ENCODE results near the gene KLC1. TPM values are rescaled to one million over a fixed set of nuclear protein-coding genes. Genes with fewer than 3 reads are reported as not detected.
"Not testable (repeated sequence)": the region's sequence is repeated elsewhere in the genome, so short reads cannot be mapped to it uniquely, and the experiment has no call there.

Gene KLC1
- total and polyA plus RNA-seq, 8 donors = 56.5 to 522 (median 123) TPM

DNA sequence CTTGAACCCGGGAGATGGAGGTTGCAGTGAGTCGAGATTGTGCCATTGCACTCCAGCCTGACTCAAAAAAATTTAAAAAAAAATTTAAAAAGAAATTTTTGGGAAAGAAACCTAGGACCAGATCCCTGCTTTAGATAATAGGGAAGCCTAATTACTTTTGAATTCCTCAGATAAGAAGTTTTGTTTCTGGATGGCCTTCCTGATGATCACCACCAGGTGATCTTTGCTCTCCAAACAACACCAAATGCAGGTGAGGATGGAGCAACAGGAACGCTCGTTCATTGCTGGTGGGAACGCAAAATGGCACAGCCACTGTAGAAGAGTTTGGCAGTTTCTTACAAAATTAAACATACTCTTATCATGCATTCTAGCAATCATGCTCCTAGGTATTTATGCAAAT, 28.5 kb upstream of the KLC1 start:
- Histone ChIP-seq H3K27me3 (no peaks in the 10 kb centered on the region), H3K9me3 (no peaks in the 10 kb centered on the region), H3K4me3 (no peak overlapping the region), H3K27ac (no peak overlapping the region), H3K36me3 (no peaks in the 10 kb centered on the region), H3K4me1 (peaks cover 0 to 5% (median 3%) of the 10 kb centered on the region in 4 donors)
- no peak for DNase-seq
- WGBS, 5 donors = 89 to 98% (median 95%) methylated on average over 5 of the region's 5 CpGs
- intact Hi-C loops (cut with DNase I; ENCODE audit: low total_unique reads) = no loop called here
- TF ChIP-seq, protein P1, sequence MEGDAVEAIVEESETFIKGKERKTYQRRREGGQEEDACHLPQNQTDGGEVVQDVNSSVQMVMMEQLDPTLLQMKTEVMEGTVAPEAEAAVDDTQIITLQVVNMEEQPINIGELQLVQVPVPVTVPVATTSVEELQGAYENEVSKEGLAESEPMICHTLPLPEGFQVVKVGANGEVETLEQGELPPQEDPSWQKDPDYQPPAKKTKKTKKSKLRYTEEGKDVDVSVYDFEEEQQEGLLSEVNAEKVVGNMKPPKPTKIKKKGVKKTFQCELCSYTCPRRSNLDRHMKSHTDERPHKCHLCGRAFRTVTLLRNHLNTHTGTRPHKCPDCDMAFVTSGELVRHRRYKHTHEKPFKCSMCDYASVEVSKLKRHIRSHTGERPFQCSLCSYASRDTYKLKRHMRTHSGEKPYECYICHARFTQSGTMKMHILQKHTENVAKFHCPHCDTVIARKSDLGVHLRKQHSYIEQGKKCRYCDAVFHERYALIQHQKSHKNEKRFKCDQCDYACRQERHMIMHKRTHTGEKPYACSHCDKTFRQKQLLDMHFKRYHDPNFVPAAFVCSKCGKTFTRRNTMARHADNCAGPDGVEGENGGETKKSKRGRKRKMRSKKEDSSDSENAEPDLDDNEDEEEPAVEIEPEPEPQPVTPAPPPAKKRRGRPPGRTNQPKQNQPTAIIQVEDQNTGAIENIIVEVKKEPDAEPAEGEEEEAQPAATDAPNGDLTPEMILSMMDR (IDR thresholded peaks at IDR 0.05) = no peak
- TF ChIP-seq EP300 (IDR thresholded peaks at IDR 0.05) = no peak

DNA sequence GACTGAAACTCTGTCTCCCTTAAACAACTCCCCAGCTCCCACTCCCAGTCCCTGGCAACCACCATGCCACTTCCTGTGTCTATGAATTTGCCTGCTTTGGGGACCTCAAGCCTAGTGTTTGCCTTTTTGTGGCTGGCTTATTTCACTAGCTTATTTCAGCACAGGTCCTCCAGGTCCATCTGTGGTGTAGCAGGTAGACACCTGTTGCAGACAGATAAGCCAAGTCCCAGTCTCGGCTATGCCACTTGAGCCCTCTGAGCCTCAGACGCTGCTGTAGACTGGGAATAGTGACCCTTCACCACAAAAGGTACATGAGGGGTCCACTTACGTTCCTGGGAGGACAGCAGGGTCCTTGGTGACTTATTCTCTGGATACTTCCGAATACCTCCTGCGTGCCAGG, 24.4 kb upstream of the KLC1 start:
- intact Hi-C loops (cut with DNase I; ENCODE audit: low total_unique reads) = no loop called here
- TF ChIP-seq, protein P1 (IDR thresholded peaks at IDR 0.05) = no peak
- TF ChIP-seq EP300 (IDR thresholded peaks at IDR 0.05) (no peak), POLR2AphosphoS5 (IDR thresholded peaks at IDR 0.05) (no peak), POLR2A (IDR thresholded peaks at IDR 0.05) (no peak)
- H3K27me3 ChIP-seq = peaks cover 0 to 18% (median 6%) of the 10 kb centered on the region in 3 donors

DNA sequence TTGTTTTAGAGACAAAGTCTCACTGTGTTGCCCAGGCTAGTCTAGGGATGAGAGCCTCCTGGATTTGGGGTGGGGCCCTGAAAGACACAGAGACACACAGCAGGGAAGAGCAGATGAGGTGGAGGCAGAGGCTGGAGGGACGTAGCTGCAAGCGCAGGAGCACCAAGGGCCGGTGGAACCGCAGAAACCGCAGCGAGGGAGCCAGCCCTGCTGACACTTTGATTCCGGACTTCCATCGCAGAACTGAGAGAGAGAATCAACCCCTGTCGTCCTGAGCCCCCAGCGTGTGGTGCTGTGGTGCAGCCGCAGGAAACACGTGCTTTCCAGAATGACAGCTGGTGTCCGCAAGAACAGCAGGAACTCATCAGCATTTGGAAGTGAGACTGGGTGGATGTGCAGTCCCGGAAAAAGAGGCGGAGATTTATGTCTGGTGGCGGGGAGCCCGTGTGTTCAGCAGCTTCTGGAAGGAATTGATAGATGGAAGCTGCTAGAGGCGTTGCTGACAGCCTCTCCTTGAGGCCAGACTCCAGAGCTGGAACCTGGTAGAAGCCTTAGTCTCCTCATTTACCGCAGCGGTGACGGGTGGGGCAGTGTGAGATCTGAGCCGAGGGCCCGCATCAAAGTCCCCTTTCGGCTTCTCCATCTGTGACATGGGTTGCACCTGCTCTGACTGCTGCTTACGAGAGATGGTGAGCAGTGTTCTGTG, 21.9 kb upstream of the KLC1 start:
- intact Hi-C loops (cut with DNase I; ENCODE audit: low total_unique reads) = no loop called here
- no peak overlapping the region for H3K27ac ChIP-seq
- H3K4me3 ChIP-seq = peak overlapping the region in 3 of 4 donors; percentile 27 to 33 (median 28)
- peaks cover 0 to 18% (median 6%) of the 10 kb centered on the region in 3 donors for H3K27me3 ChIP-seq
- no peaks in the 10 kb centered on the region for H3K36me3 ChIP-seq
- WGBS, 5 donors = 2 to 5% (median 4%) methylated on average over 25 of the region's 25 CpGs
- peak; percentile 52 to 94 for DNase-seq
- TF ChIP-seq POLR2AphosphoS5 (IDR thresholded peaks at IDR 0.05) (peak; percentile 67 to 93 (median 83)), POLR2A (IDR thresholded peaks at IDR 0.05) (no peak), EP300 (IDR thresholded peaks at IDR 0.05) (no peak)
- TF ChIP-seq, protein P1 (IDR thresholded peaks at IDR 0.05) = no peak
- peaks cover 16 to 23% (median 19%) of the 10 kb centered on the region in 4 donors for H3K4me1 ChIP-seq
- H3K9me3 ChIP-seq = peaks cover 0 to 17% (median 11%) of the 10 kb centered on the region in 4 donors

More for the DNA sequence above, 24.4 kb upstream of the KLC1 start:
- no peaks in the 10 kb centered on the region for H3K36me3 ChIP-seq
- peaks cover 16 to 23% (median 19%) of the 10 kb centered on the region in 4 donors for H3K4me1 ChIP-seq
- no peak for DNase-seq
- no peak overlapping the region for H3K4me3 ChIP-seq
- no peaks in the 10 kb centered on the region for H3K9me3 ChIP-seq
- H3K27ac ChIP-seq = no peak overlapping the region
- 83 to 96% (median 92%) methylated on average over 5 of the region's 5 CpGs for WGBS, 5 donors

DNA sequence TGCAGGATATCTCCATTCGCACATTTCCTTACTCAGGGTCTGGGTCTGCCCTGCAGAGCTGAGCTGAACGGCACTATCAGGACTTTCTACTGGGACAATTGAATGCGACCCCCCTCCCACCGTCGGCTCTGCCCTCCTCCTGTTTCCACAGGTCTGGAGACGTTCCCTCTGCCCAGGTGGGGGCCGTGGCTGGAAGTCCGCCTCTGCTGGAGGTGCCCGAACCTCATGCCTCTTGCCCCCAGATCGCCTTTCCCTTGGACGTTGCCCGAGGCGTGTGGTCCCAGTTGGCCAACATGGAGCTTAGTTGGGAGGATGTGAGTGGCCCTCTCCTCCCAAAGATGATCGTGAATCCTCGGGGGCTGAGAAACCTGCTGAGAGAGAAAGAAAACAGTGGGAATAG, 21.2 kb upstream of the KLC1 start:
- WGBS, 5 donors = 25 to 34% (median 32%) methylated on average over 14 to 15 of the region's 15 CpGs
- H3K27me3 ChIP-seq = peaks cover 0 to 18% (median 6%) of the 10 kb centered on the region in 3 donors
- H3K9me3 ChIP-seq = peaks cover 0 to 17% (median 11%) of the 10 kb centered on the region in 4 donors
- no peak for DNase-seq
- H3K4me1 ChIP-seq = peaks cover 16 to 23% (median 19%) of the 10 kb centered on the region in 4 donors
- H3K36me3 ChIP-seq = no peaks in the 10 kb centered on the region
- intact Hi-C loops (cut with DNase I; ENCODE audit: low total_unique reads) = no loop called here
- peak overlapping the region in 3 of 4 donors; percentile 27 to 33 (median 28) for H3K4me3 ChIP-seq
- no peak overlapping the region for H3K27ac ChIP-seq
- TF ChIP-seq EP300 (IDR thresholded peaks at IDR 0.05) (no peak), POLR2AphosphoS5 (IDR thresholded peaks at IDR 0.05) (no peak), POLR2A (IDR thresholded peaks at IDR 0.05) (no peak)
- TF ChIP-seq, protein P1 (IDR thresholded peaks at IDR 0.05) = no peak

DNA sequence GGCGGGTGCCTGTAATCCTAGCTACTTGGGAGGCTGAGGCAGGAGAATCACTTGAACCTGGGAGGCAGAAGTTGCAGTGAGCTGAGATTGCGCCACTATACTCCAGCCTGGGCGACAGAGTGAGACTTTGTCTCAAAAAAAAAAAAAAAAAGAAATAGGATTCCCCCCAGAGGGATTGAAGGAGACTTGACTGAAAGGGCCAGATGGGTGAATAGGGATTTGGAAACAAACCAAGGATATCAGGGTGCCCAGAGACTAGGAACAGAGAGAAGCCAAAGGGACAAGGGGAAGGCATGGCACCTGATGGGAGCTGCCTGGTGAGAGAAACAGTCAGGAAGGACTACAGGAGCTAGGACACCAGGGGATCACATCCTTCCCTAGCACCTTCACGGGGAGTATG, 19.9 kb upstream of the KLC1 start:
- Histone ChIP-seq H3K27me3 (peaks cover 0 to 18% (median 6%) of the 10 kb centered on the region in 3 donors), H3K9me3 (peaks cover 0 to 17% (median 11%) of the 10 kb centered on the region in 4 donors), H3K4me1 (peaks cover 16 to 23% (median 19%) of the 10 kb centered on the region in 4 donors)
- H3K36me3 ChIP-seq; H3K4me3 ChIP-seq; DNase-seq; H3K27ac ChIP-seq; intact Hi-C loops (cut with DNase I; ENCODE audit: low total_unique reads): not testable (repeated sequence)
- WGBS, 5 donors = 87 to 98% (median 93%) methylated on average over 4 of the region's 4 CpGs
